GM19099 (cell line): ENCODE measurements around the gene CFAP53.

Experiments
- POLR2A ChIP-seq: IDR thresholded peaks from 3 replicates; pipeline ENCODE4 v1.6.1; 2011; ENCODE audit warnings: low read depth; ENCODE audit not compliant: insufficient read length; ENCODE audit errors: extremely low read depth

Gene CFAP53

DNA sequence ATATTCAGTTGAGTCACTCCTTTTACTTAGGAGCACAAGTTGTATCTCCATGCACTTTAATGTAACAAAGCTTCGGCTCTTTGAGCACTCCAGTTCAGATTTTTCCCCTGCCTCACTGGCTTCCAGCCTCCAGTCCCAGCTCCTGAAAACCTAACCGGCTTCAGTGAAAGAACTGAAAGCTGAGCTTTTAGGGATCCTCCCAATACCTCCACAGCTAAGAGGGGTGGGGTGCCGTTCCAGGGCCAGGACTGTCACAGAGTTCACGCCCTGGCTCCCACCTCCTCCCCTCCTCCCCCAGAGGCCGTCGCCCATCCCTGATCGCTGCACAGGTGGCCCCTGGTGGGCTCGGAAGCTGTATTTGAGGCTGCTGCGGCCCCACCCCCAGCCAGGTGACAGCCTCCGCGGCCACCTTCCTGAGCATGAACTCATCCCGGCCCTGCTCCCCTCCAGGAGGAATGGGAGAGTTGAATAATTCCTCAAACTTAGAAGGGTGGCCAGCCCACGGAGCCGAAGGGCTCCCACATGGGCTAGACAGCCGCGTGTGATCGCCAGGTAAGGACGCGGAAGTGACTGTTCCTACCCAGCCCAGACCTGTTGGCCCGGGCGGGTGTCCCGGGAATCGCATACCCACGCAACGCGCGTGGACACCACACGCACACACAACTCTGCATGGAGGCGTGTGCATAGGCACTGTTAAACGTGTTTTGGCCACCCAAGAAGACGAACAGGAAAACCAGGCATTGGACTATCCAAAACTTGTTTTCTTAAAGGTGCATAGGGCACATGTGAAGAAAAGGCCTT, 73.1 kb downstream of the CFAP53 start:
- no peak for TF ChIP-seq POLR2A

DNA sequence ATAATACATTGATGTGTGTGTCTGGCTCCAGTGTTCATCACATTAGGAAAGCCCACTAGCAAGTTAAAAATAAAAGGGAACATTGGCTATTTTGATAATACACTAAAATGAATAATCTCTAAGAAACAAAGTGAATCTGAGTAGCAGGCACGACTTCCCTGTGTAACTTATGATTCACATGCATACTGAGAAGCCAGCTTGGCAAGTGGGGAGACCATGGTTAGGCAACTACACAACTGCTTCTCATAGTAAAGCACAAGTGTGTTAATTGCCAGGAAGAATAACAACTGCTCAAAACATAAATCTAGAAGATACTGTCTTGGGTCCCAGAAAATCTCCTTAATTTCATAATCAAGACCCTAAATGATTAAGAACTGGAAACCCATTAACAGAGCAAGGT, 75.4 kb downstream of the CFAP53 start:
- TF ChIP-seq POLR2A: no peak

DNA sequence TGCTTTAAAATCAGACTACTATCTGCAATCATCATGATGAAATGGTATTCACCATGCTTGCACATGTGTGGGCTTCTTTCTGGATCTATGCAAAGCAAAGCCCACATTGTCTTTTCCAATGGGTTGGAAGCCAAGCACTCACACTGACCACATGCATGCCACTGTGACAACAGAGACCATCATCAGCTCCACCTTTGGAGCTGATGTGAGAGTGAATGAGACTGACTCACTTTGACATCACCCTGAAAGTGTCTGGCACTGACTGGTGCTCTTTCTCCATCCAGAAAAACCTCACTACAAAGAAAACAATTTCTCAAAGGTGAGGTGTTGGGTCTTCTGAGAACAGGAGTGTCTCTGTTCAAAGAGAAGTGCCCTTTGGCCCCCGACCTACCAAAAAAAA, 76.1 kb downstream of the CFAP53 start:
- no peak for TF ChIP-seq POLR2A

DNA sequence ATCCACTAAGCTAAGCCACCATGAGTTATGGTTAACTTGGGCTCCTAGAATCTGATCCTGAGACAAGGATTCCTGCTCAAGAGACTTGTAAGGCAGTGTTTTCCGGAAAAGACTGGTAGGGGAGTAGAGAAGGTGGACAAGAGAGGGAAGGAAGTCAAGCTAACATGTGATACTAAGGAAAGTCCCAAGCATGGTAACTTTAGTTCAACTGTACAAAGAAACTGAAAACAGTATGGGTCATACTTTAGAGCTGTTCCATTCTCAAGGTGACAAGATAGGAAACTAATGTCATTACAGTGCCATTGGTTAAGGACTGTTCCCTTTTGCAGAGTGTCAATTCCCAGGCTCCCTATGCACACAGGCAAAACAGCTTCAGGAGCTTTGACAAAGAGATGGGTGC, 77.1 kb downstream of the CFAP53 start:
- no peak for TF ChIP-seq POLR2A

- TF ChIP-seq POLR2A: no peak
These were observed 77.6 kb downstream of the CFAP53 start for GRCh38 chr18:50188652-50189051.

- no peak for TF ChIP-seq POLR2A
These were observed 78.6 kb downstream of the CFAP53 start for GRCh38 chr18:50187659-50188058.

GRCh38 chr18:50186385-50186784, 79.9 kb downstream of the CFAP53 start:
- TF ChIP-seq POLR2A: no peak

DNA sequence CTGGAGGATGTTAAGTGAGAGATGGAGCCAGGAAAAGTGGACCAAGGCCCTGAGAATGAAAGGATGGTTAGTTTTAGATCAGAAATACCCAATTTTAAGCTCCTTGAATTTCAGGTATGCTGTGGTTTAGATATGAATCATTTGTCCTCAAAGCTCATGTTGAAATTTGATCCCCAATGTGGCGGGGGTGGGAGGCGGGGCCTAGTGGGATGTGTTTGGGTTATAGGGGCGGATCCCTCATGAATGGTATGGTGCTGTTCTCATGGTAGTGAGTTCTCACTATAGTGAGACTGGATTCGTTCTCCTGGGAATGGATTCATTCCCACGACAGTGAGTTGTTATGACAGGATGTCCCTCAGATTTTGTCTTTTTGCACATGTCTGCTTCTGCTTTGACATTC, 82.7 kb downstream of the CFAP53 start:
- TF ChIP-seq POLR2A: no peak

DNA sequence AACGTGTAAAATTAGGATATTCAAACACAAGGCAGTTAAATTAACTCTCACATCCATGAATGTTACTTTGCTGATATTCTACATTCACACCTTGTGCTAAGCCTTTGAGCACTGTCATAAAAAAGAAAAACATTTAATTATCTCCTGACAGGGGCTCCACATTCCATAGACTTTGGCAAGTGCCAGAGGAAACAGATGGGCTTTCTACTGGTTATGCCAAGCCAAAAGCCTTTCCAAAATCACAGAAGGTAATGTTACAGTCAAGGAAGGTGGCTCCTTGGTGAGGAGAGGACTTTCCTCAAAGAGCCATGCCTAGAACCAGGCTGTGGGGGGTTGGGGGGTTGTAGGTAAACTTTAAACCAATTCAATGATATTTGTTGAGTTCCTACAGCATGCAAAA, 83.8 kb downstream of the CFAP53 start:
- no peak for TF ChIP-seq POLR2A

- no peak for TF ChIP-seq POLR2A
These were observed 84.7 kb downstream of the CFAP53 start for GRCh38 chr18:50181590-50181989.

DNA sequence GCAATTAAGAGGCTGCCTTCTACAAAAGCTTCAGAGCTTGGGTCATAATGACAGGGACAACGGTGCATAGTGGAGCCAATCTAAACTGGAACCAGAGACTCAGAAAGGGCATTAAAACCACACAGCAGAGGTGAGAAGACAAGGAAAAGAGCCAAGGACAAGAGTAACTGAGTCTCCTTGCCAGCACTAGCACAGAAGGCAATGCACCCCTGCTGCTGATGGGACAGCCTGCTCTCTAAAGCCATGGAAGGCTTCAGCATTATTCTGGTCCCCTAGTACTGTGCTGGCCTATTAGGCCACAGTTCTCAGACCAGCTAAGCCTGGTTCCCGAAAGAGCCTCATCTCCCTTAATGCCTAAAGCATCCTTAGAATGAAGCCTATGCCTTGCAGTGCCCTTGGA, 86.8 kb downstream of the CFAP53 start:
- TF ChIP-seq POLR2A: no peak

GRCh38 chr18:50177294-50177992, 88.9 kb downstream of the CFAP53 start:
- TF ChIP-seq POLR2A: no peak
